SH-SY5Y (cell line): ENCODE measurements around the gene CCNK.

ENCODE experiments used
- GATA2 ChIP-seq: IDR thresholded peaks from 2 replicates; pipeline ENCODE4 v1.6.1; 2011; ENCODE audit warnings: mild to moderate bottlenecking, low read depth, low read length
- GATA3 ChIP-seq: IDR thresholded peaks from 2 replicates; pipeline ENCODE4 v1.6.1; 2011; ENCODE audit warnings: low read depth, mild to moderate bottlenecking, low read length, moderate library complexity

GRCh38 chr14:99510556-99511139 is 29.4 kb downstream of the CCNK start:
- TF ChIP-seq GATA3 (no peak), GATA2 (no peak)
